CD4-positive, alpha-beta T cell treated with Interleukin-21 for 1 hour (primary cell): Measurements from ENCODE around the gene AKT1S1.
A peak's percentile ranks its signal among the peaks of the same experiment; 100 is the strongest.

Experiments used
- DNase-seq: peaks from one replicate; pipeline ENCODE4 v3.0.0-alpha.2; 2020

AKT1S1 gene

GRCh38 chr19:49882643-49883042 is 5.5 kb upstream of the AKT1S1 start:
- no peak for DNase-seq

- no peak for DNase-seq
These were observed 4.7 kb upstream of the AKT1S1 start for GRCh38 chr19:49881672-49882394.

DNA sequence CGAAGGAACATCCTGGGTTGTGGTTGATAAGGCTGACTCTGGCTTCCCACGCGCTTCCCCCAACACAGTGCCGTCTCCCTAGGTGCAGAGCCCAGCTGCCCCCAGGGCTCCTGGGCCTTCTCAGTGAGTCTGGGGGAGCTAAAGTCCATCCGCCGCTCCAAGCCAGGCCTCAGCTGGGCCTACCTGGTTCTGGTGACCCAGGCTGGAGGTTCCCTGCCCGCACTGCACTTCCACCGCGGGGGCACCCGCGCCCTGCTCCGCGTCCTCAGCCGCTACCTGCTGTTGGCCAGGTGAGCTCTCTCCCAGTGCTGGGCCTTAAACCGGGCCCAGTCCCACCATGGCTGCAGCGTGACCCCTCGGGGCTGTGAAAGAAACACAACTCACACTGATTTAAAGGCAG is 4.0 kb upstream of the AKT1S1 start:
- DNase-seq, result no peak

GRCh38 chr19:49880162-49880869 is 3.2 kb upstream of the AKT1S1 start:
- DNase-seq, result no peak

DNA sequence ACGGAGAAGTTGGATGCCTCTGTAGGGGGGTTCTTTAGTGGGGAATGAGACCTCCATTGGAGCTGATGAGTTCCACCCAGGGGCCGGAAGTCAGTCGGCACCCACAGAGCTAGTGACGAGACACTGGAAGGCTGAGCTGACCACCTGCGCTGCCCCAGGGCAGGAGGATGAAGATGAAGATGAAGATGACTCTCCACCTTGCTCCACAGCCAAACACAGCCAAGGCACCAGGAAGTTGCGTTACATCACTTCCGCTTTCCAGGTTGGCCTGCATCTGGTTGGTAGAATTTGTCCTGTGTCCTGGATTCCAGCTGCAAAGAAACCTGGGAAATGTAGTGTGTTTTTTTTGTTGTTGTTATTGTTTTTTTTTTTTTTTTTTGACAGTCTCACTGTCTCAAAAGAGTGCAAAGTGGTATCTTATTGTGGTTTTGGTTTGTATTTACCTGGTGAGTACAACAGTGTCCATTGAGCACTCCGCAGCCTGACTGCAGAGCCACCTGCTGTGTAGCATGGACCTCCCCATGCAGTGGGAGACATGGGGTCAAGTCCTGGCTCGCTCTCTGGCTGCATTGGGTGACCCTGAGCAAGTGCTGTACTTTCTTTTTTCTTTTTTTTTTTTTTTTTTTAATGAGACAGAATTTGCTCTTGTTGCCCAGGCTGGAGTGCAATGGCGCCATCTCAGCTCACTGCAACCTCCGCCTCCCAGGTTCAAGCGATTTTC is 2.2 kb upstream of the AKT1S1 start:
- DNase-seq, result no peak

DNA sequence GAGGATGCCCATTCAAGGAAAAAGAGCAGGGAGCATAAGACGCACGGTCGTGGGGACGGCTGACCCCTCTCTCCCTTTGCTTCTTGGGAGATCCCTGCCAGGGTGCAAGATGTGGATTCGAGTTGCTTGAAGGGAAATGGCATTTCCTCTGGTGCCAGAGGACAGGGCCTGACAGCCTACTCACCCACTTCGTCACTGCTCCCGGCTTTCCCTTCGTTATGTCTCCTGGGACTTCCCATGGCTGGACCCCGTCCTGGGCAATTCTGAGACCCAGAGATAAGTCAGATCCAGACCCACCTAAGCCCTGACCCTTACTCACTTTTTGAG is 1.6 kb upstream of the AKT1S1 start:
- DNase-seq, result no peak

- DNase-seq, result peak; percentile 98
These were observed 956 bp upstream of the AKT1S1 start for GRCh38 chr19:49877879-49878743.

GRCh38 chr19:49876422-49877019 is 634 bp downstream of the AKT1S1 start:
- peak; percentile 99 for DNase-seq

GRCh38 chr19:49875857-49876421 is 1.2 kb downstream of the AKT1S1 start:
- peak; percentile 68 for DNase-seq

DNA sequence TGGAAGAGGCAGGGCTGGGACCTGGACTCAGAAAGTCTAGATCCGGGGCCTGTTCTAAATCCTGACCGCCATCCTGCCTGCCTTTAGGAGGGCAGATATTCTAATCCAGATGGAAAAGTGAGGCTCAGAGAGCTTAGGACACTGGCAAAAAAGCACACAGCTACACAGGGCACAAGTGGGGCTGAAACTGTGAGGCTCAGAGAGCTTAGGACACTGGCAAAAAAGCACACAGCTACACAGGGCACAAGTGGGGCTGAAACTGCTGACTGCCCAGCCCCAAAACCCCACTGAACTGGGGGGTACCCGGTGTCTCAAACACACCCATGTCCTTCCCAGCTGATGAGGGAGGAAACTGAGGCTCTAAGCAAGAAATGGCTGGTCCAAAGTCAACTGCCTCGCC is 2.0 kb downstream of the AKT1S1 start:
- DNase-seq, result no peak

DNA sequence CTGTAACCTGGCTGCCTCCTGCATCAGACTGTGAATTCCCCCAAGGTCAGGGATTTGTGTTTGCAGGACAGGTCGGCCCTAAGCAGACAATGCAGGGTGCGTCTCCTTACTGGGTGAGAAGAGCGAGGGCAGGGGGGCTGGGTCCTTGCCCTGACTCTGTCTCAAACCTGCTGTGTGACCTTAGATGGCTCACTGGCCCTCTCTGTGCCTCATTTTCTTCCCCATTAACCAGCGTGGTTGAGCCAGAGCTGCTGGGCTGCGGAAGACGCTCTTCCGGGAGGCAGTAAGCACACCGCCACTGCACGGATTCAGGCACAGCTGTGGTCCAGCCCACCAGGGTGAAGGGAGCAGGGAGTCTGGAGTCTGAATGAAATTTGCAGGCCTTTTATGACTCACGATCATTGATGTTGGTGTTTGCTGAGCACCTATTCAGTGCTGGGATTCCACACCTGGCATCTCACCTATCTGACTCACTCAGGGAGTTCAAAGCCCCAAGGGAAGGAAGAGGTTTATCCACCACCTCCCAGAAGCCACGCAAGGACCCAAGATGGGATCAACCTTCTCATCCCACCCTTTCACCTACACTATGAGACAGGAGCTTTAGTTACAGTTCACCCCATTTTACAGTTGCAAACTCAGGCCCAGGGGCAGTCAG is 2.5 kb downstream of the AKT1S1 start:
- no peak for DNase-seq

- DNase-seq, result no peak
These were observed 3.3 kb downstream of the AKT1S1 start for GRCh38 chr19:49873834-49874233.

GRCh38 chr19:49873129-49873521 is 4.0 kb downstream of the AKT1S1 start:
- no peak for DNase-seq

DNA sequence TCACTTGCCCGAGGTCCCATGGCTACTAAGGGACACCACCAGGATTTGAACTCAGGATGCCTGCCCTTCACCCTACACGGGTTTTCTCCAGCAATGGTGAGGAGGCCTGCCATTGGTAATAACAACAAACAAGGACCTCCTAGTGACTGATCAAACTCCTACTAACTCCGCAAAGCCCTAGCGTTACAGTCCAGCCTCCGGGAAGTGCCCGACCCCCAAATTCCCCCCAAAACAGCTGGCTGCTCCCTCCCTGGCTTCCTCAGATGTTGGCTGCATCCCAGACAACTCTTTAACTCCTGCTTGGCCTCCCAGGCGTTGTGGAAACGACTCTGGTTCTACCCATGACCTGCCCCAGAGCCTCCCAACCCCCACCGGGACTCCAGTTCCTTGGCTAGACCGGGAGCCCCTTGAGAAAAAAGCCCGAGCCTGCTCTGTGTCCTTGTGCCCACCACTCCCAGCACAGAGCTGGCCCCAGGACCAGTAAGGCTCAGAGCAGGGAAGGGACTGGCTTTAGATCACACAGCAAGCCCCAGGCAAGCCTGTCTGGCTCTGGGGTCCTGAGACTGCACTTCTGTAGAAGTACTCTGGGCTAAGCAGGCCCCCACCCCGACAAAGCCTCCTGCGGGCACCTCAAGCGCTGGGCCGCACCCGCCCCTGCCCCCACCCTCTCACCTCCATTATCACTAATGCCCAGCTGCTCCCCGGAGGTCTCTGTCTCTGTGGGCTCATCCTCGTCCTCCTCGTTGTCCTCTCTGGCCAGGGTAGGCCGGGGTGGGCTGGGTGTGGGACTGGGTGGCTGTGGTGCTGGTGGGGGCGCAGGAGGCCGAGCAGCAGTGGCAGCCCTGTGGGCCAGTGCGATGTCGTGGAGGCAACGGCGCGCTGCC is 4.7 kb downstream of the AKT1S1 start:
- DNase-seq, result no peak

DNA sequence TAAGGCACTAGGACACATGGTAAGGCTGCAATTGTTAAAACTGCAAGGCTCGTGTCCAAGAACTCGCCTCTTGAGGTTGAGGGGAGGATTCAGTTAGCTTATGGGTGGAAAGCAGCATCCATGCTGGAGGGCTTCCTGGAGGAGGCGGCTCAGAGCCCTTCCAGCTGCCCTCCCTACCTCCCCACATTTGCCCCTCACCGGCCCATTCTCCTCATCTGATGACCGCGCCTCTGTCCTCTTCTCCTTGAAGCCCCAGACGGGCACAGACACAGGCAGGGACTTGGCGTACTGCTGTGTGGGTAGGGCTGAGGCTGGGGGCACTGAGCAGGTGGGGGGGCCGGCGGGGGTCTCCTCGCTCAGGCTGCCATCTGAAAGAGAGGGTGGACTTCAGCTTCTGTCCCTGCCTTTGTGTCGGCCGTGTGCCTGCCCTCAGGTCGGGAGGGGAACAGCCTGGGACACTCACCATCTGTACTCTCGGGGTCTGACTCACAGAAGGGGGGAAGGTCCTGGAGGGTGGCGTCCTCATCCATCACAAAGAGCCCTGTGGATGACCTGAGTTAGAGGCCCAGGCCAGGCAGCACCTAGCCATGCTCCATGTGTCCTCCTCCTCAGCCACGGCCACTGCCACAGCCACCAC is 5.7 kb downstream of the AKT1S1 start:
- no peak for DNase-seq

DNA sequence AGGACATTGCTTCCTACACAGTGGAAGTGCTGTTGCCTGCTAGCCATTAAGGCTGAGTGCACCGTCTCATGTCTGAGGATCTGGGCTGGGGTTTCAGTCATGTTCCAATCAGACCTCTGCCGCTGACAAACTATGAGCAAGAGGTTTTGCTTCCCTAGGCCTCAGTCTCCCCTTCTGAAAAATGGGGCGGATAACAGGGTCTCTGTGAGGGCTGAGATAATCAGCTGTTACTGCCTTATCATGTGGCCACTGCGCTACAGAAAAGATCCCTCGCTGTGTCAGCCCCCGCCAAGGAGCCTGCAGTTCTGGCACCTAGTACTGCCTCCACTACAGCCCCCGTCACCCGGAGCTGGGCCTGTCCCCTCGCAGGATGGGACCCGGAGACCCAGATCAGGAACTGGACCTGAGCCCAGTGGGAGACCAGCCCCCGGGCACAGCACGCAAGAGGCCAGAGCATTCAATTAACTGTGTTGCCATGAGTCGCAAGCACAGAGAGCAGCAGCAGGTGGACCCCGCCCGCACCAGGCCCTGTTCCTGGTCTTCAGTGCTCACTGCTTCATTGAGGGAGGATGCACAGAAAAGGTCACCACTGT is 6.8 kb downstream of the AKT1S1 start:
- no peak for DNase-seq

- peak; percentile 99 for DNase-seq
These were observed 7.5 kb downstream of the AKT1S1 start for GRCh38 chr19:49869484-49870308.

DNA sequence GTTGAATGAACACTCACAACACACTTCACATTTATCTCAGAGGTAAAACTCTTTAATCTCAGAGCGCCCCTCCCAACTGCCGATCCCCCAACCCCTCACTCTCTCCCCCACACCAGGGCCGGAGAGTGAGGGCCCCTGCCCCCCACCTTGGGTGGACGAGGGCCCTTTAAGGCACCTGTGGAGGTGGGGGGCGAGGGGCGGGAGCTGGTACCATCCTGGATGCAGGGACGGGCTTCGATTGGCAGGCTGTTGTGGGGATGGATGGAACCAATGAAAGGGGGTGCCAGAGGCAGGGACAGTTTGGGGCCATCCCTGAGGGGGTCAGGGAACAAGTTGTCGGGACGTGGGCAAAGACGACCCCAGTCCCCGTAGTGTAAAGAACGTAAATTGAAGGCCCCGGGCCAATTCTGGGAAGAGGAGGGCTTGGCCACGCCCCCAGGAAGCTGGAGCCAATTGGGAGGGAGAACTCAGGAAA is 8.1 kb downstream of the AKT1S1 start:
- no peak for DNase-seq
